IMR-90 (cell line): ENCODE results near the gene KCNAB1. TPM values are rescaled to one million over a fixed set of nuclear protein-coding genes. Genes with fewer than 3 reads are reported as not detected.

ENCODE experiments used
- ATAC-seq: fragments of 200-7000 bp; cut with Tn5 transposase; 2 replicates; pipeline ENCODE4 v1.9.1; 2020; ENCODE audit warnings: low read depth, mild to moderate bottlenecking, moderate library complexity
- BruUV-seq: library from RNA; stranded (reverse); fragments of 400-500 nt; replicated peaks from 2 replicates; lab custom pipeline; 2021; lab: Mats Ljungman, UMichigan
- CTCF ChIA-PET: fragments of 300-600 bp; formaldehyde crosslinking; extraction: SDS; loops from one replicate; lab custom pipeline; 2021; ENCODE audit warnings: antibody characterized with exemption; lab: Yijun Ruan, JAX
- POLR2A ChIA-PET: fragments of 300-600 bp; sonication (Branson Sonifier 250); formaldehyde crosslinking; loops from one replicate; lab custom pipeline; 2022; ENCODE audit warnings: antibody characterized with exemption; ENCODE audit not compliant: unreplicated experiment; lab: Charles Lee
- DNase-seq: peaks from one replicate; pipeline ENCODE4 v3.0.0; 2013
- H2AFZ ChIP-seq: replicated peaks from 2 replicates; pipeline ENCODE3; 2013; ENCODE audit warnings: low read length, mild to moderate bottlenecking; ENCODE audit not compliant: poor library complexity
- H2AK5ac ChIP-seq: 2 replicates; pipeline ENCODE4 v1.6.1; 2013; ENCODE audit warnings: low read depth, low read length, inconsistent platforms
- H2AK9ac ChIP-seq: replicated peaks from 2 replicates; pipeline ENCODE3; 2013; ENCODE audit warnings: mild to moderate bottlenecking, low read depth, low read length, moderate library complexity; ENCODE audit not compliant: poor library complexity
- H2BK120ac ChIP-seq: 2 replicates; pipeline ENCODE4 v1.6.1; 2013; ENCODE audit warnings: low read depth, low read length, inconsistent platforms
- H2BK15ac ChIP-seq: 3 replicates; pipeline ENCODE4 v1.6.1; 2013; ENCODE audit warnings: low read depth, low read length, inconsistent platforms
- H2BK20ac ChIP-seq: 2 replicates; pipeline ENCODE4 v1.6.1; 2013; ENCODE audit warnings: low read depth, mild to moderate bottlenecking, inconsistent platforms, low read length, moderate library complexity
- H2BK5ac ChIP-seq: 2 replicates; pipeline ENCODE4 v1.6.1; 2013; ENCODE audit warnings: mild to moderate bottlenecking, low read depth, low read length, inconsistent platforms; ENCODE audit not compliant: poor library complexity, severe bottlenecking
- H3K14ac ChIP-seq: replicated peaks from 2 replicates; pipeline ENCODE4 v1.6.1; 2013; ENCODE audit warnings: low read depth, low read length, inconsistent platforms
- H3K18ac ChIP-seq: 2 replicates; pipeline ENCODE4 v1.6.1; 2013; ENCODE audit warnings: low read depth, low read length, control low read depth
- H3K23ac ChIP-seq: 2 replicates; pipeline ENCODE4 v1.6.1; 2013; ENCODE audit warnings: low read depth, low read length, inconsistent platforms
- H3K27ac ChIP-seq: 2 replicates; pipeline ENCODE4 v1.5.1; 2013; ENCODE audit warnings: mild to moderate bottlenecking, control low read depth, low read length; ENCODE audit not compliant: insufficient read depth
- H3K27me3 ChIP-seq: 2 replicates; pipeline ENCODE4 v1.6.1; 2013; ENCODE audit warnings: low read length; ENCODE audit not compliant: control insufficient read depth, insufficient read depth
- H3K36me3 ChIP-seq: 2 replicates; pipeline ENCODE4 v1.6.1; 2013; ENCODE audit warnings: low read length, mixed read lengths; ENCODE audit not compliant: control insufficient read depth, insufficient read depth
- H3K4ac ChIP-seq: 2 replicates; pipeline ENCODE4 v1.6.1; 2013; ENCODE audit warnings: low read depth, low read length, inconsistent platforms
- H3K4me1 ChIP-seq: 2 replicates; pipeline ENCODE4 v1.6.1; 2013; ENCODE audit warnings: low read length, mixed read lengths; ENCODE audit not compliant: control insufficient read depth, insufficient read depth
- H3K4me2 ChIP-seq: 2 replicates; pipeline ENCODE4 v1.6.1; 2013; ENCODE audit warnings: low read depth, mild to moderate bottlenecking, control low read depth, low read length, moderate library complexity
- H3K4me3 ChIP-seq: 2 replicates; pipeline ENCODE4 v1.5.1; 2013; ENCODE audit warnings: low read depth, mild to moderate bottlenecking, control low read depth, low read length, moderate library complexity; ENCODE audit not compliant: insufficient read depth
- H3K56ac ChIP-seq: 2 replicates; pipeline ENCODE4 v1.6.1; 2013; ENCODE audit warnings: low read length, inconsistent platforms; ENCODE audit not compliant: insufficient read depth; ENCODE audit errors: extremely low read depth
- H3K79me1 ChIP-seq, 2 experiments: 2 replicates each; pipeline ENCODE4 v1.6.1; 2013; ENCODE audit warnings: low read length in 2 of 2, inconsistent platforms in 1 of 2, low read depth in 1 of 2
- H3K9ac ChIP-seq: 2 replicates; pipeline ENCODE4 v1.6.1; 2013; ENCODE audit warnings: low read depth, low read length, control low read depth
- H3K9me1 ChIP-seq: 2 replicates; pipeline ENCODE4 v1.6.1; 2013; ENCODE audit warnings: low read length, inconsistent platforms; ENCODE audit not compliant: insufficient read depth
- H3K9me3 ChIP-seq: 2 replicates; pipeline ENCODE4 v1.6.1; 2013; ENCODE audit warnings: low read length; ENCODE audit not compliant: control insufficient read depth, insufficient read depth
- H4K20me1 ChIP-seq: 2 replicates; pipeline ENCODE4 v1.6.1; 2013; ENCODE audit warnings: low read length, inconsistent platforms; ENCODE audit not compliant: insufficient read depth
- H4K5ac ChIP-seq: 2 replicates; pipeline ENCODE4 v1.6.1; 2013; ENCODE audit warnings: mild to moderate bottlenecking, low read depth, low read length, control low read depth
- H4K8ac ChIP-seq, 2 experiments: 2 replicates each; pipeline ENCODE4 v1.6.1; 2013; ENCODE audit warnings: low read depth in 2 of 2, low read length in 2 of 2, control low read depth in 1 of 2, inconsistent platforms in 1 of 2
- H4K91ac ChIP-seq: 2 replicates; pipeline ENCODE4 v1.6.1; 2013; ENCODE audit warnings: low read depth, low read length, inconsistent platforms; ENCODE audit not compliant: insufficient read depth
- BHLHE40 ChIP-seq: fragments of 150-350 bp; IDR thresholded peaks from 2 replicates; pipeline ENCODE4 v1.6.1; 2016; ENCODE audit warnings: mild to moderate bottlenecking, low read depth, low read length
- CEBPB ChIP-seq: IDR thresholded peaks from 2 replicates; pipeline ENCODE4 v1.6.1; 2012; ENCODE audit warnings: low read depth, low read length, improper control_type of control experiment
- CHD1 ChIP-seq: IDR thresholded peaks from 2 replicates; pipeline ENCODE4 v1.6.1; 2012; ENCODE audit warnings: low read depth, low read length, improper control_type of control experiment
- CTCF ChIP-seq: conservative IDR thresholded peaks from 2 replicates; pipeline ENCODE4 v1.5.1; 2012; ENCODE audit warnings: mild to moderate bottlenecking, low read depth, low read length, improper control_type of control experiment
- ELK1 ChIP-seq: fragments of 150-350 bp; IDR thresholded peaks from 2 replicates; pipeline ENCODE4 v1.6.1; 2016; ENCODE audit warnings: low read depth, mild to moderate bottlenecking, low read length, moderate library complexity, borderline replicate concordance
- FOS ChIP-seq: fragments of 150-350 bp; IDR thresholded peaks from 2 replicates; pipeline ENCODE4 v1.6.1; 2016; ENCODE audit warnings: low read depth, low read length
- MAFK ChIP-seq: IDR thresholded peaks from 2 replicates; pipeline ENCODE4 v1.6.1; 2012; ENCODE audit warnings: low read depth, low read length, improper control_type of control experiment
- MAZ ChIP-seq: IDR thresholded peaks from 2 replicates; pipeline ENCODE4 v1.6.1; 2012; ENCODE audit warnings: low read depth, mild to moderate bottlenecking, low read length, improper control_type of control experiment, moderate library complexity, borderline replicate concordance
- MXI1 ChIP-seq: IDR thresholded peaks from 2 replicates; pipeline ENCODE4 v1.6.1; 2012; ENCODE audit warnings: low read depth, mild to moderate bottlenecking, low read length, moderate library complexity, borderline replicate concordance
- NFE2L2 ChIP-seq: fragments of 150-350 bp; IDR thresholded peaks from 2 replicates; pipeline ENCODE4 v1.6.1; 2016; ENCODE audit warnings: low read depth, mild to moderate bottlenecking, low read length
- POLR2A ChIP-seq: IDR thresholded peaks from 2 replicates; pipeline ENCODE4 v1.6.1; 2012; ENCODE audit warnings: mild to moderate bottlenecking, low read depth, low read length
- RAD21 ChIP-seq: IDR thresholded peaks from 2 replicates; pipeline ENCODE4 v1.6.1; 2012; ENCODE audit warnings: low read length, improper control_type of control experiment
- RCOR1 ChIP-seq: IDR thresholded peaks from 2 replicates; pipeline ENCODE4 v1.6.1; 2012; ENCODE audit warnings: mild to moderate bottlenecking, low read length, improper control_type of control experiment; ENCODE audit not compliant: insufficient replicate concordance
- RFX5 ChIP-seq: IDR thresholded peaks from 2 replicates; pipeline ENCODE4 v1.8.0; 2012; ENCODE audit warnings: low read depth, mild to moderate bottlenecking, low read length, moderate library complexity
- SMC3 ChIP-seq: fragments of 150-350 bp; IDR thresholded peaks from 2 replicates; pipeline ENCODE4 v1.6.1; 2016; ENCODE audit warnings: low read depth, mild to moderate bottlenecking, antibody characterized with exemption, low read length, moderate library complexity
- USF2 ChIP-seq: fragments of 150-350 bp; IDR thresholded peaks from 2 replicates; pipeline ENCODE4 v1.6.1; 2017; ENCODE audit warnings: mild to moderate bottlenecking, antibody characterized with exemption, low read length, low read depth
- WGBS, 2 experiments: methylation state at CpG; one replicate each; pipeline versions ENCODE4 v1.1.5 to v1.1.7; 2013; ENCODE audit warnings: missing lambda C conversion rate in 2 of 2; ENCODE audit not compliant: insufficient read length in 1 of 2; ENCODE audit errors: extremely low coverage in 2 of 2; 5-methylcytosine and 5-hydroxymethylcytosine counted together
- dilution Hi-C: fragments of 300-500 bp; cut with HindIII; formaldehyde crosslinking; loops from one replicate; pipeline ENCODE4 v1.14.3; 2018; ENCODE audit warnings: low sequenced_read_pairs; ENCODE audit not compliant: unreplicated experiment
- in situ Hi-C: fragments of 300-500 bp; cut with MboI; formaldehyde crosslinking; loops from 3 replicates; pipeline ENCODE4 v1.14.3; 2019; ENCODE audit warnings: low sequenced_read_pairs, inconsistent platforms, mixed read lengths
- intact Hi-C: fragments of 100-400 bp; cut with micrococcal nuclease; formaldehyde crosslinking; loops from 2 replicates; pipeline ENCODE4 v1.10.0; 2022
- polyA plus RNA-seq, 3 experiments: library from polyadenylated mRNA; depleted of rRNA; stranded (reverse); fragments of >200 nt; gene quantifications; 2 replicates each; pipeline ENCODE4 v1.2.3, GENCODE V29; 2012; ENCODE audit warnings: low replicate concordance in 1 of 3
- total RNA-seq: library from RNA; depleted of rRNA; stranded (reverse); fragments of >200 nt; gene quantifications from 2 replicates; pipeline ENCODE4 v1.2.3, GENCODE V29; 2012

KCNAB1 gene
- total and polyA plus RNA-seq, 2 of the 4 experiments (the other 2 are of a cell fraction), result under 0.01 to 0.07 TPM

GRCh38 chr3:156298938-156299337, 178.6 kb downstream of the KCNAB1 start:
- no peak overlapping the region for H2BK5ac ChIP-seq
- H3K4me2 ChIP-seq, result no peak overlapping the region
- ChIA-PET CTCF (no interaction called here), POLR2A (no interaction called here)
- no peak overlapping the region for H3K23ac ChIP-seq
- no peak overlapping the region for H2BK120ac ChIP-seq
- H3K4me1 ChIP-seq, result no peaks in the 10 kb centered on the region; the same call in 1 of the 2 replicates
- H3K9me1 ChIP-seq, result no peaks in the 10 kb centered on the region
- TF ChIP-seq RCOR1 (no peak), MXI1 (no peak), NFE2L2 (no peak), CTCF (no peak), MAZ (no peak), ELK1 (no peak), RFX5 (no peak), FOS (no peak), RAD21 (no peak), CEBPB (no peak), POLR2A (no peak), CHD1 (no peak), MAFK (no peak), SMC3 (no peak), BHLHE40 (no peak), USF2 (no peak)
- H3K27ac ChIP-seq, result no peak overlapping the region
- H2AK9ac ChIP-seq, result no peak overlapping the region
- no peak overlapping the region for H4K91ac ChIP-seq
- no peak overlapping the region for H3K4me3 ChIP-seq
- H3K27me3 ChIP-seq, result peaks cover 2% of the 10 kb centered on the region; the same call in 1 of the 2 replicates
- H3K36me3 ChIP-seq, result no peaks in the 10 kb centered on the region
- DNase-seq, result no peak
- no peak overlapping the region for H4K8ac ChIP-seq
- no peak overlapping the region for H3K18ac ChIP-seq
- in situ Hi-C loops, result no loop called here
- H2AFZ ChIP-seq, result no peak overlapping the region
- no peaks in the 10 kb centered on the region for H3K9me3 ChIP-seq
- H3K79me1 ChIP-seq, result no peaks in the 10 kb centered on the region
- no peaks in the 10 kb centered on the region for H4K20me1 ChIP-seq
- no peak overlapping the region for H2AK5ac ChIP-seq
- H2BK15ac ChIP-seq, result no peak overlapping the region
- intact Hi-C loops, result no loop called here
- H3K56ac ChIP-seq, result no peak overlapping the region
- no peak overlapping the region for H3K4ac ChIP-seq
- H3K9ac ChIP-seq, result no peak overlapping the region
- H3K14ac ChIP-seq, result no peak overlapping the region
- no peak overlapping the region for H4K5ac ChIP-seq
- ATAC-seq, result no peak
- no CpG with 5 or more reads among the region's 2 CpGs for WGBS, 2 experiments
- no peak overlapping the region for H2BK20ac ChIP-seq
- BruUV-seq, result no TSS peak
- dilution Hi-C loops, result no loop called here
